HepG2 (cell line): Measurements from ENCODE around the gene CCDC74B. TPM values are rescaled to one million over a fixed set of nuclear protein-coding genes. Genes with fewer than 3 reads are reported as not detected.

Experiments
- ATAC-seq: fragments of 200-7000 bp; cut with Tn5 transposase; 3 replicates; pipeline ENCODE4 v1.9.1; 2020; ENCODE audit warnings: mild to moderate bottlenecking, moderate library complexity
- BruUV-seq: library from RNA; stranded (reverse); fragments of 400-500 nt; replicated peaks from 2 replicates; lab custom pipeline; 2021; lab: Mats Ljungman, UMichigan
- CTCF ChIA-PET: fragments of 300-600 bp; formaldehyde crosslinking; extraction: SDS; loops from one replicate; lab custom pipeline; 2021; ENCODE audit warnings: low total read pairs, inconsistent platforms, low intra/inter-chr PET ratio; lab: Yijun Ruan, JAX
- POLR2A ChIA-PET: fragments of 350-600 bp; sonication (Branson Sonifier 250); formaldehyde crosslinking; loops from one replicate; lab custom pipeline; 2020; ENCODE audit warnings: antibody characterized with exemption, inconsistent platforms; lab: Yijun Ruan, JAX
- DNase-seq: peaks from one replicate; pipeline ENCODE4 v3.0.0-alpha.2; 2015; ENCODE audit warnings: low spot score
- FAIRE-seq: peaks from 3 replicates; lab custom pipeline; 2011; peaks lifted over from hg19 to GRCh38; lab: Jason Lieb, UNC
- H2AFZ ChIP-seq: one replicate; pipeline ENCODE4 v1.6.1; 2011; ENCODE audit warnings: low read length, inconsistent platforms
- H3K27ac ChIP-seq: fragments of 300-600 bp; 3 replicates; pipeline ENCODE4 v1.8.0; 2011; ENCODE audit warnings: mixed run types, mild to moderate bottlenecking, mixed read lengths, low read length, inconsistent platforms; ENCODE audit not compliant: insufficient read depth; ENCODE audit errors: extremely low read length
- H3K27me3 ChIP-seq, 2 experiments: fragments of 200-600 bp in 1 of 2; 2 replicates in 1 of 2; 3 replicates in 1 of 2; pipeline versions ENCODE4 v1.6.0 to v1.8.0; 2011; ENCODE audit warnings: low read length in 2 of 2, mild to moderate bottlenecking in 2 of 2, moderate library complexity in 2 of 2, inconsistent platforms in 1 of 2; ENCODE audit not compliant: insufficient read depth in 2 of 2, control insufficient read depth in 1 of 2
- H3K36me3 ChIP-seq, 2 experiments: fragments of 200-600 bp in 1 of 2; replicated peaks in 1 of 2; 2 replicates in 1 of 2; 3 replicates in 1 of 2; pipeline versions ENCODE4 v1.5.1 to v1.8.0; 2011; ENCODE audit warnings: low read length in 2 of 2, inconsistent platforms in 1 of 2; ENCODE audit not compliant: insufficient read depth in 2 of 2, control insufficient read depth in 1 of 2
- H3K4me1 ChIP-seq: 2 replicates; pipeline ENCODE4 v1.5.1; 2012; ENCODE audit warnings: low read length, inconsistent platforms; ENCODE audit not compliant: insufficient read depth
- H3K4me2 ChIP-seq: 2 replicates; pipeline ENCODE4 v1.6.0; 2011; ENCODE audit warnings: low read depth, low read length, inconsistent platforms
- H3K4me3 ChIP-seq, 3 experiments: fragments of 200-600 bp in 1 of 3; sonication (generic), shearing (Covaris generic) in 1 of 3; replicated peaks in 1 of 3; 2 replicates each; pipeline ENCODE4 v1.5.1; 2011 to 2016; ENCODE audit warnings: low read length in 3 of 3, inconsistent platforms in 2 of 3, low read depth in 2 of 3, mild to moderate bottlenecking in 2 of 3, control low read depth in 1 of 3, mixed read lengths in 1 of 3; ENCODE audit not compliant: insufficient read depth in 1 of 3
- H3K79me2 ChIP-seq: one replicate; pipeline ENCODE4 v1.6.1; 2011; ENCODE audit warnings: low read length, inconsistent platforms; ENCODE audit not compliant: insufficient read depth
- H3K9ac ChIP-seq: 2 replicates; pipeline ENCODE4 v1.6.0; 2011; ENCODE audit warnings: mild to moderate bottlenecking, low read depth, low read length, inconsistent platforms; ENCODE audit not compliant: insufficient read depth
- H3K9me3 ChIP-seq: 2 replicates; pipeline ENCODE4 v1.5.1; 2012; ENCODE audit warnings: mild to moderate bottlenecking, low read length
- H4K20me1 ChIP-seq: 2 replicates; pipeline ENCODE4 v1.6.0; 2011; ENCODE audit warnings: inconsistent platforms, mild to moderate bottlenecking, low read length, moderate library complexity; ENCODE audit not compliant: insufficient read depth
- FOXJ3 ChIP-seq: sonication (generic); formaldehyde crosslinking; IDR thresholded peaks from 2 replicates; pipeline ENCODE4 v1.4.0; 2020; ENCODE audit warnings: missing genetic modification reagents, mild to moderate bottlenecking, borderline replicate concordance
- HHEX ChIP-seq: IDR thresholded peaks from 2 replicates; pipeline ENCODE4 v1.6.1; 2016; ENCODE audit warnings: control low read depth
- MIER3 ChIP-seq: IDR thresholded peaks from 2 replicates; pipeline ENCODE4 v1.6.1; 2016; ENCODE audit warnings: missing compliant biosample characterization, borderline replicate concordance
- NR2F2 ChIP-seq: IDR thresholded peaks from 2 replicates; pipeline ENCODE4 v1.6.1; 2012; ENCODE audit warnings: low read depth, inconsistent platforms, borderline replicate concordance
- SP4 ChIP-seq: sonication (generic); formaldehyde crosslinking; IDR thresholded peaks from 2 replicates; pipeline ENCODE4 v1.8.1; 2023; ENCODE audit warnings: mild to moderate bottlenecking, missing genetic modification reagents
- ZNF121 ChIP-seq: sonication (generic); formaldehyde crosslinking; IDR thresholded peaks from 2 replicates; pipeline ENCODE4 v1.5.0; 2020; ENCODE audit warnings: mild to moderate bottlenecking, missing genetic modification reagents
- ZNF207 ChIP-seq: fragments of 450-650 bp; IDR thresholded peaks from 2 replicates; pipeline ENCODE4 v1.6.1; 2016; ENCODE audit warnings: antibody characterized with exemption, borderline replicate concordance
- WGBS: methylation state at CpG from one replicate; pipeline ENCODE4 v1.1.6; 2017; ENCODE audit warnings: low lambda C conversion rate; 5-methylcytosine and 5-hydroxymethylcytosine counted together
- in situ Hi-C: cut with HindIII; loops from 2 replicates; pipeline ENCODE4 v1.10.0; 2017; ENCODE audit warnings: low pct_unique_long_range_greater_than_20kb; ENCODE audit not compliant: extremely low pct_ligation_motif_present
- intact Hi-C: fragments of 100-400 bp; cut with micrococcal nuclease; formaldehyde crosslinking; loops from one replicate; pipeline ENCODE4 v1.10.0; 2022; ENCODE audit not compliant: unreplicated experiment
- polyA plus RNA-seq, 8 experiments: library from polyadenylated mRNA; depleted of rRNA in 3 of 8; stranded (reverse) in 7 of 8; unstranded in 1 of 8; fragments of >200 nt; fragmentation: Illumina TruSeq in 4 of 8; extraction: Trizol in 4 of 8; gene quantifications; 2 replicates each; pipeline versions ENCODE4 v1.2.1 to v1.2.3, GENCODE V29; 2011 to 2016; ENCODE audit warnings: low read depth in 4 of 8, missing spikeins in 1 of 8, mixed read lengths in 1 of 8; ENCODE audit not compliant: insufficient read depth in 1 of 8
- total RNA-seq, 5 experiments: library from RNA; depleted of rRNA; stranded (reverse); fragments of >200 nt; fragmentation: Illumina TruSeq; extraction: Trizol; gene quantifications; 2 replicates each; pipeline ENCODE4 v1.2.3, GENCODE V29; 2016; ENCODE audit warnings: low read depth in 1 of 5
- TF ChIP-seq, protein P1 (sequence below): sonication (generic); formaldehyde crosslinking; IDR thresholded peaks from 2 replicates; pipeline ENCODE4 v1.8.1; 2023; ENCODE audit warnings: mild to moderate bottlenecking, missing genetic modification reagents
- TF ChIP-seq, protein P2 (sequence below): sonication (generic); formaldehyde crosslinking; IDR thresholded peaks from 2 replicates; pipeline ENCODE4 v1.8.0; 2022; ENCODE audit warnings: missing genetic modification reagents, low read depth, mild to moderate bottlenecking, borderline replicate concordance
- TF ChIP-seq, protein P3 (sequence below): sonication (generic); formaldehyde crosslinking; conservative IDR thresholded peaks from 2 replicates; pipeline ENCODE4 v1.8.0; 2022; ENCODE audit warnings: mild to moderate bottlenecking, moderate library complexity, missing genetic modification reagents

The CCDC74B gene
- total and polyA plus RNA-seq, 2 of the 13 experiments (the other 11 are each of a cell fraction or from before 2014, with no cell fraction given) = 0.07 to 0.11 TPM

DNA sequence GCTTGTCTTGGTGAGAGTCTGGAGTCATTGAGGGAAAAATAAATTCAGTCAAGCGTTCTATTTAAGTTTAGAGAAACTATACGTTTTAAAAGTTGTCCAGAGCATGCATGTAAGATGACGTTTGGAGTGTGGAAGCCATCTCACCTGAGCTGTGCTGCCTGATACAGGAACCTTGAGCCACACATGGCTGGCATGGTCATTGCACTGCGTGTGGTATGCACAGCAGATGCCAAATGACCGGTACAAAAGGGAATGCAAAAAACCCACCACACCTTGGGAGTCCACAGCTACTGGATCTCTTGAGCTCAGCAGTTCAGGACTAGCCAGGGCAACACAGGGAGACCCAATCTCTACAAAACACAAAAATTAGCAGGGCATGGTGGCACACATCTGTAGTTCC lies 41.5 kb upstream of the CCDC74B start:
- DNase-seq (no peak), ATAC-seq (no peak), FAIRE-seq (no peak)
- peaks cover 2 to 3% of the 10 kb centered on the region in 2 experiments; a peak in 3 of 5 replicates for H3K36me3 ChIP-seq
- no peak overlapping the region for H2AFZ ChIP-seq
- BruUV-seq = no TSS peak
- H3K27ac ChIP-seq = no peak overlapping the region
- H3K4me1 ChIP-seq = peaks cover 31% of the 10 kb centered on the region
- no peak overlapping the region for H3K4me3 ChIP-seq
- POLR2A ChIA-PET = interaction anchor here (2.7 kb wide), 1 partner anchor 1301 kb away, joined by 11 read pairs; no protein-coding TSS in a partner anchor
- in situ Hi-C loops (loop anchor here (25.0 kb wide), 1 partner anchor 1301 kb away; the partner anchor contains the start of genes MZT2A and TUBA3D), intact Hi-C loops (no loop called here)
- CTCF ChIA-PET = no interaction called here
- TF ChIP-seq, protein P1, sequence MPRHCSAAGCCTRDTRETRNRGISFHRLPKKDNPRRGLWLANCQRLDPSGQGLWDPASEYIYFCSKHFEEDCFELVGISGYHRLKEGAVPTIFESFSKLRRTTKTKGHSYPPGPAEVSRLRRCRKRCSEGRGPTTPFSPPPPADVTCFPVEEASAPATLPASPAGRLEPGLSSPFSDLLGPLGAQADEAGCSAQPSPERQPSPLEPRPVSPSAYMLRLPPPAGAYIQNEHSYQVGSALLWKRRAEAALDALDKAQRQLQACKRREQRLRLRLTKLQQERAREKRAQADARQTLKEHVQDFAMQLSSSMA (CRISPR knock-in tag) = no peak
- TF ChIP-seq ZNF207 (no peak), NR2F2 (no peak), HHEX (no peak), ZNF121 (CRISPR knock-in tag) (no peak), MIER3 (CRISPR knock-in tag) (no peak), FOXJ3 (CRISPR knock-in tag) (no peak), SP4 (CRISPR knock-in tag) (no peak)
- TF ChIP-seq, protein P2, sequence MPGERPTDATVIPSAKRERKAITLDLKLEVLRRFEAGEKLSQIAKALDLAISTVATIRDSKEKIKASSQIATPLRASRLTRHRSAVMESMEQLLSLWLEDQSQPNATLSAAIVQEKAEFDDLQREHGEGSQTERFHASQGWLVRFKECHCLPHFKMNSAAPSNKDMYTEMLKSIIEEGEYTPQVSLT (CRISPR knock-in tag) = no peak
- TF ChIP-seq, protein P3, sequence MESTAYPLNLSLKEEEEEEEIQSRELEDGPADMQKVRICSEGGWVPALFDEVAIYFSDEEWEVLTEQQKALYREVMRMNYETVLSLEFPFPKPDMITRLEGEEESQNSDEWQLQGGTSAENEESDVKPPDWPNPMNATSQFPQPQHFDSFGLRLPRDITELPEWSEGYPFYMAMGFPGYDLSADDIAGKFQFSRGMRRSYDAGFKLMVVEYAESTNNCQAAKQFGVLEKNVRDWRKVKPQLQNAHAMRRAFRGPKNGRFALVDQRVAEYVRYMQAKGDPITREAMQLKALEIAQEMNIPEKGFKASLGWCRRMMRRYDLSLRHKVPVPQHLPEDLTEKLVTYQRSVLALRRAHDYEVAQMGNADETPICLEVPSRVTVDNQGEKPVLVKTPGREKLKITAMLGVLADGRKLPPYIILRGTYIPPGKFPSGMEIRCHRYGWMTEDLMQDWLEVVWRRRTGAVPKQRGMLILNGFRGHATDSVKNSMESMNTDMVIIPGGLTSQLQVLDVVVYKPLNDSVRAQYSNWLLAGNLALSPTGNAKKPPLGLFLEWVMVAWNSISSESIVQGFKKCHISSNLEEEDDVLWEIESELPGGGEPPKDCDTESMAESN = no peak
- H3K9me3 ChIP-seq = no peaks in the 10 kb centered on the region
- H3K4me2 ChIP-seq = no peak overlapping the region
- WGBS = 98% methylated on average over 5 of the region's 5 CpGs
- peaks cover 23% of the 10 kb centered on the region for H3K79me2 ChIP-seq
- no peak overlapping the region for H3K9ac ChIP-seq
- H4K20me1 ChIP-seq = no peaks in the 10 kb centered on the region
- no peaks in the 10 kb centered on the region for H3K27me3 ChIP-seq
